GM18520 (cell line): Measurements from ENCODE around the gene CPEB3.

Source experiments
- ATAC-seq: cut with Tn5 transposase; IDR thresholded peaks from one replicate; pipeline ENCODE4 v1.9.1; 2021; ENCODE audit not compliant: unreplicated experiment

Gene CPEB3

GRCh38 chr10:92108747-92109146 lies 182.1 kb downstream of the CPEB3 start:
- ATAC-seq = no peak

GRCh38 chr10:92108120-92108519 lies 182.8 kb downstream of the CPEB3 start:
- ATAC-seq = no peak

- no peak for ATAC-seq
Observed at GRCh38 chr10:92103376-92104090, 187.3 kb downstream of the CPEB3 start.

GRCh38 chr10:92102601-92103213 lies 188.2 kb downstream of the CPEB3 start:
- ATAC-seq = no peak

DNA sequence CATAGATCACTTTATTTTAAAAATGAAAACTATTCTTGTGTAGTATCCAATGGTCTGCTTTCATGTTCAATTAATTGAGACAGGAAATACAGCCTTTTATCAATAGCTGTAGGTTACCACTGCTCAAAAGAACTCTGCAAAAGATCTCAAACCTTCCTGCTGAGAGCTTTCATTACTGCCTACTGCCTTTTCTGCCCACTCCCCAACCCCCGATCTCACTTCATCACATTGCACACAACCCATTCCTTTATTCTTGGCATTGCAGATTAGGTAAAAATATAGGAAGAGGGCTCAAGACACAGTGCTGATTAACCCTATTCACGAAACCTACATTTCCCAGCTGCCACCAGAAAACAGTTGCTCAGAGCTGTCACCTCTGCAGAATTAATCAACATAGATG lies 195.9 kb downstream of the CPEB3 start:
- no peak for ATAC-seq

DNA sequence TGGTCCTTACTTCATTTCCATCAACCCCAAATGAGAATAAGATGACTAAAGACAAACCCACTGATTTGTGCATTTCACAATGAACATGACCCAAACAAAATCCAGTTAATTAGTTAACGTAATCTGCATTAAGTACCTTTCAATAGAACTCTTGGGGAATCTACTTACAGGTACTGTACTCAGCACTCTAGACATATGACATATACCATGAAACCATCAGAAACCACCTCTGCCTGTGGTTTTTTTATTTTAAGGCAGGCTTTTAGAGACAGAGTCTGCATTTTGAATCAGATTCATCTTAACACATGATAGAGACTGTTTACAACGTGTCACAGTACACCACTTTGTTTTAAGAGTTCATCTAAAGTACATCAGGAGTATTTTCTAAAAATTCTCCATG lies 198.9 kb downstream of the CPEB3 start:
- ATAC-seq = peak; percentile 43

DNA sequence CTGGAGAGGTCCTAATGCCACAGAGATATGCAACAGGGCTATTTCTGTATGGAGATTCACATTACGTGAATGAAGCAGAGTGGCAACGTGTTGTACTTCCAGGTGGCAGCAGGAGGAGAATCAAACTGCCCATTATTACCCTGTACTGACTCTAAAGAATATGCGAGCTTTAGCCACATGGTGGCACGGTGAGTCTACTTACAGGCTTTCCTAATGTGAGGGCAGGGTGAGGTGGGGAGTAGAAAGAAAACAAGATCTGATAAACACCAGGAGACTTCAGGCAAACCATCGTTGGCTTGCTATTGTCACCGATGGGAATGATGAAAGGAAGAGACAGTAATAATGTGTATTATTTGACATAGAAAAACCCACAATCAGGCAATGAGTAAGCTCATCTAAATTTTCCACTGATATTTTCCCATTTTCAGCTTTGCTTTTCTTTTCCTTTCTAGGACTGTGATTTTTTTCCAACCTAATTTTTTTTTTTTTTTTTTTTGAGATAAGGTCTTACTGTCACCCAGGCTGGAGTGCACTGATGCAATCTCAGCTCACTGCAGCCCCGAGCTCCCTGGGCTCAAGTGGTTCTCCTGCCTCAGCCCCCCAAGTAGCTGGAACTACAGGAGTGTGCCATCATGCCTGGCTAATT lies 203.0 kb downstream of the CPEB3 start:
- peak; percentile 91 for ATAC-seq

- no peak for ATAC-seq
Observed at GRCh38 chr10:92082583-92083280, 208.1 kb downstream of the CPEB3 start.

GRCh38 chr10:92081641-92082040 lies 209.2 kb downstream of the CPEB3 start:
- ATAC-seq = no peak

GRCh38 chr10:92080244-92080643 lies 210.6 kb downstream of the CPEB3 start:
- no peak for ATAC-seq

- no peak for ATAC-seq
Observed at GRCh38 chr10:92079003-92079402, 211.9 kb downstream of the CPEB3 start.

- ATAC-seq = no peak
Observed at GRCh38 chr10:92076722-92077121, 214.2 kb downstream of the CPEB3 start.

- no peak for ATAC-seq
Observed at GRCh38 chr10:92075829-92076228, 215.0 kb downstream of the CPEB3 start.

DNA sequence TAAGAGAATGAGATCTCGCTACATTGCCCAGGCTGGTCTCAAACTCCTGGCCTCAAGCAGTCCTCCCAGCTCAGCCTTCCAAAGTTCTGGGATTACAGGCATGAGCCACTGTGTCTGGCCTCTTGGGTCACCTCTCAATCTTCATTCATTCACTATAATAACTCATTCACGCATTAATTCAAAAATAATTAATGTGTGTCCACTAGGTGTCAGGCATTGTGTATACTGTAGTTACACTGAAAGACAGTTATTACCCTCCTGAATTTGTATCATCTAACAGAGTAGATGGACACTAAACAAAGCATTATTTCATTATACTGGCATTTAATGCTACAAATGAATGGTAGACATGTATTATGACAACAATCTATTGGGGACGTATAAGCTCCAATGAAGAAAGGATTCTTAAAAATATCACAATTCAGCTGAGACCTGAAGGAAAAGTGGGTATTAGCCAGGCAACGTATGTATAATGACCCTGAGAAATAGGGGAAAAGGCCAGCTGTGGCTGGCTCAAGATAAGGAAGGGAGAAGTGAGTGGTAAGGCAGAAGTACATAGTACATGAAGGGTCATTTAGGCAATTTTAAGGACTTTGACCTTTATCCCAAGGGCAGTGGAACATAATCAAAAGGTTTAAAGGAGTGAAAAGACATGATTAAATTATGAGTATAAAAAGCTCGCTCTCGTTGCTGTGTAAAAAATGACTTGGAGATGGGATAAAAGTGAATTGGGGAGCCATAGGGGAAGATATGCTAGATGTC lies 216.6 kb downstream of the CPEB3 start:
- ATAC-seq = no peak

DNA sequence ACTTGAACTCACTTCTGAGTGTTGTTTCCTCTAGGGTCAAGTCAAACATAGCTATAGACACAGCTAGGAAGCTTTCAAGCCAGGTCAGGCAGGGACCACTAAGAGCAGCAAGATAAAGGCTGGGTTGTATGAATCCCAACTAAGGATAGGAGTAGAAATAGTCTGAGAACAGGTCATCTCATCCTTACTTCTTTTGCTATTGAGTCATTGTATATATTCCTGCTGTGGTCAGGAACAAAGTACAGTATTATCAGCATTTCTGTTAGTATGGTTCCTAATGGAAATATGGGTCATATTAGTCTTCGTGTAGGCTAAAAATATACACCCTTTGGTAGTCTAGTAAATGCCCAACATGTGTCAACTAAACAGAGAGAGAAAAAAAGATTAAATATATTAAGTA lies 222.0 kb downstream of the CPEB3 start:
- ATAC-seq = no peak

- no peak for ATAC-seq
Observed at GRCh38 chr10:92066386-92066785, 224.5 kb downstream of the CPEB3 start.

DNA sequence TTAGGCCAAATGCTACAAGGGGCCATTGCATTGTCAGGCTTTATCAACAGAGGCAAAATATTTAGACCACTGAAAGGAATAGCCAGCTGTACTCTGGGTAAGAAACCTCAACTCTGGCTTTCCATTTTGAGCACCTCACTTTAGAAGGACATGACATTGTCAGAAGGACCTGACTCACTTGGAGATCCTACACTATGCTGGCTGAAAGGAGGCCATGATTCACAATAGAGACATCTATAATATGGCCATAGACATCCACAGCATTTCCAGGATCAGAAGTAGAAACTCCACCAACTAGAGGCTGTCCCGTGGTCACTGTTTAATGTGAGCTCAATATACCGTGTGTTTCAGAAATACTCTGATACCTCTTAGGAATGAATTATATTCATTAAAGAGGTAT lies 226.4 kb downstream of the CPEB3 start:
- ATAC-seq = no peak

- ATAC-seq = no peak
Observed at GRCh38 chr10:92062273-92062672, 228.6 kb downstream of the CPEB3 start.

DNA sequence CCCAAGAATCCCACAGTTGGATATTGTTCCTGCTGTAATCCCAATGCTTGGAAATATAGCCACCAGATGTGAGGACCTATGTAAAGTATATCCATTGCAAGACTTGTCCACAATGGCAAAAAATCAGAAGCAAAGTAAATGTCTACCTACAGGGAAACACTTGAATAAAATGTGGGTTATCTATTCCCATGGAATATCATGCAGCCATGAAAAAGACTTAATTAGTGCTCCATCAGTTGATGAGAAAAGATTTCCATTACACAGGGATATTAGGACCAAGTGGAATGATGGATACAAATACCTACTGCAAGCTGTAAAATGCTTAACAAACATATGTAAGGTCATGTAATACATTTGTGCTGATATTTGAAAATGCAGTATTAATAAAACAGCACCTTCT lies 236.1 kb downstream of the CPEB3 start:
- no peak for ATAC-seq

GRCh38 chr10:92052741-92053140 lies 238.1 kb downstream of the CPEB3 start:
- no peak for ATAC-seq

GRCh38 chr10:92052088-92052487 lies 238.8 kb downstream of the CPEB3 start:
- no peak for ATAC-seq
